ENCODE results near the gene NPEPL1. TPM values are rescaled to one million over a fixed set of nuclear protein-coding genes. Genes with fewer than 3 reads are reported as not detected.

NPEPL1 gene
- total RNA-seq, 1 experiment from 2014 or later, result 18.1 TPM

DNA sequence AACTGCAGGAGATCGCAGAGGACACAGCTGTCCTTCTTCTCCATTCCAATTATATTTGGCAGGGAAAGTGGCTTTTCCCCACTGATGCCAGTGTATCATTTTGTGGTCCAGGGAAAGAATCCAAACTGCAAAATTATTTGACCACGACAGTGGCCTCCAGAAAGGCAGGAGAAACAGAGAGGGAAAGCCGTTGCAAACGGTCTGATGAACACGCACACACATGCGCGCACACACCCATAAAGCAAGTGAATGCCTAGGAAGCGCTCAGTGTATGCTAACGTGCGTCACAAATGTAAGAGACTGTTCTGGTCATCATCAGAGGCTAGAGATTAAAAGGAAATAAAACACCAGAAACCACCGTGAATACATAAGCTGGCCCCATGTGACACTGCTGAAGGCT is 54.0 kb downstream of the NPEPL1 start:
- intact Hi-C loops (cut with micrococcal nuclease; ENCODE audit: unreplicated experiment), result no loop called here
- Mint-ChIP-seq H3K27me3 (ENCODE audit: unreplicated experiment) (peaks cover 100% of the 10 kb centered on the region), H3K4me1 (ENCODE audit: low read depth, unreplicated experiment) (no peaks in the 10 kb centered on the region), H3K4me3 (ENCODE audit: low read depth, unreplicated experiment) (no peak overlapping the region), H3K36me3 (ENCODE audit: insufficient read depth, unreplicated experiment) (no peaks in the 10 kb centered on the region), H3K27ac (ENCODE audit: unreplicated experiment) (no peak overlapping the region), H3K9me3 (ENCODE audit: low read depth, unreplicated experiment) (no peaks in the 10 kb centered on the region)
- no TSS peak for BruUV-seq (replicated peaks)
- CTCF ChIA-PET, result no interaction called here
- TF ChIP-seq CTCF (IDR thresholded peaks at IDR 0.05; ENCODE audit: unreplicated experiment), result no peak
- no peak for DNase-seq

- no peak overlapping the region for H3K27ac Mint-ChIP-seq (ENCODE audit: unreplicated experiment)
- no peaks in the 10 kb centered on the region for H3K36me3 Mint-ChIP-seq (ENCODE audit: insufficient read depth, unreplicated experiment)
- no peak for DNase-seq
- CTCF ChIA-PET, result no interaction called here
- intact Hi-C loops (cut with micrococcal nuclease; ENCODE audit: unreplicated experiment), result no loop called here
- no peaks in the 10 kb centered on the region for H3K9me3 Mint-ChIP-seq (ENCODE audit: low read depth, unreplicated experiment)
- no peak for TF ChIP-seq CTCF (IDR thresholded peaks at IDR 0.05; ENCODE audit: unreplicated experiment)
- H3K4me3 Mint-ChIP-seq (ENCODE audit: low read depth, unreplicated experiment), result no peak overlapping the region
- no TSS peak for BruUV-seq (replicated peaks)
- peaks cover 100% of the 10 kb centered on the region for H3K27me3 Mint-ChIP-seq (ENCODE audit: unreplicated experiment)
- no peaks in the 10 kb centered on the region for H3K4me1 Mint-ChIP-seq (ENCODE audit: low read depth, unreplicated experiment)
Observed at GRCh38 chr20:58747211-58747610, 54.6 kb downstream of the NPEPL1 start.

DNA sequence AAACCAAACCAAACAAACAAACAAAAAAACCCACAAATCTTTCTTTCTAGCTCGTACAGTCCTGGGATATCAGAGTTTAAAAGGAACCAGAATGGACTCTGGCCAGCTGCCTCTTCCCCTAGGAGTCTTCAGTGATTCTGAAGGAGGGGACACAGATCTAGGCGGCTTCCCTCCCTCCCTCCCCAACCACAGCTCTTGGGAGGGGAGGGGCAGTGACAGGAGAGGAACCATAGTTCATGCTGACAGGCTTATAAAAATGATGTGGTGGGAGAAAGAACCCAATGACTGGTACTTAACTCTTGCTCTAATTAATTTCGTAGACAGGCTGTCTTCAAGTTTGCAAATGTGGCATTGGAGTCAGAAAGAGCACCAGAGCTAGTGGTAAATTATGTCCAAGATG is 56.0 kb downstream of the NPEPL1 start:
- Mint-ChIP-seq H3K4me1 (ENCODE audit: low read depth, unreplicated experiment) (no peaks in the 10 kb centered on the region), H3K4me3 (ENCODE audit: low read depth, unreplicated experiment) (no peak overlapping the region), H3K9me3 (ENCODE audit: low read depth, unreplicated experiment) (no peaks in the 10 kb centered on the region), H3K27ac (ENCODE audit: unreplicated experiment) (no peak overlapping the region), H3K27me3 (ENCODE audit: unreplicated experiment) (peaks cover 100% of the 10 kb centered on the region), H3K36me3 (ENCODE audit: insufficient read depth, unreplicated experiment) (no peaks in the 10 kb centered on the region)
- TF ChIP-seq CTCF (IDR thresholded peaks at IDR 0.05; ENCODE audit: unreplicated experiment), result no peak
- no peak for DNase-seq
- intact Hi-C loops (cut with micrococcal nuclease; ENCODE audit: unreplicated experiment), result no loop called here
- CTCF ChIA-PET, result no interaction called here
- no TSS peak for BruUV-seq (replicated peaks)

DNA sequence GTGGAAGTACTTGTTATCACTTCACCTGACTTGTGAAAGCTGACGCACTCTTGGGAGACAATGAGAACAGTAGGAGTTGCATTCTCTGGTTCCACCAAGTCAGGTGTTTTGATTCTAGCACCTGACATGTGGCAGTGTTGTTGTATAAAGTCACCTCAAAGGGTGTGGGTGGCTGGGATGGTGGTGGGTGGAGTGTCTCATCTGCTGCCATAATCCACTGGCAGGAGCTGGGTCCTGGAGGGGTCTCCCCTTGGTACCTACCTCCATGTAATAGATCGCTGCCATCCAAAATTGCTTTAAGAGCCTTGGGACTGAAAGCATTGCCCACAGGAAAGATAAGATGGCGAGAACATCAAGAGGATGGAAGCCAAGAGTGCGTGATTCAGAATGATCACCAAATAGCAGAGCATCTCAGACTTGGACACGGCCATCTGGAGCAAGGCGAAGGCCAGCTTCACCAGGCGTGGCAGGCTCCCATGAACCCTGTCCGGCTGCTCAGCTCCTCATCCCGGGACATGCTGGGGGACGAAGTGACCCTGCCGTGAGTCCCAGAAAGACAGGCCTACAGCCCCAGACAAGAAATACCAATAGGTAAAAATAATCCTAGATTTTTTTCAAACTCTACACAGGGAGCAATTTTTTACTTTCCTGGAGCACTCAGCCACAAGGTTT is 56.6 kb downstream of the NPEPL1 start:
- H3K27me3 Mint-ChIP-seq (ENCODE audit: unreplicated experiment), result peaks cover 100% of the 10 kb centered on the region
- no TSS peak for BruUV-seq (replicated peaks)

More for the DNA sequence above, 56.6 kb downstream of the NPEPL1 start:
- no peak for TF ChIP-seq CTCF (IDR thresholded peaks at IDR 0.05; ENCODE audit: unreplicated experiment)
- Mint-ChIP-seq H3K4me1 (ENCODE audit: low read depth, unreplicated experiment) (no peaks in the 10 kb centered on the region), H3K9me3 (ENCODE audit: low read depth, unreplicated experiment) (no peaks in the 10 kb centered on the region), H3K27ac (ENCODE audit: unreplicated experiment) (no peak overlapping the region), H3K4me3 (ENCODE audit: low read depth, unreplicated experiment) (no peak overlapping the region), H3K36me3 (ENCODE audit: insufficient read depth, unreplicated experiment) (no peaks in the 10 kb centered on the region)
- intact Hi-C loops (cut with micrococcal nuclease; ENCODE audit: unreplicated experiment), result no loop called here
- CTCF ChIA-PET, result interaction anchor here (0.6 to 0.8 kb wide), 2 partner anchors 15 to 353 kb away, joined by 3 to 5 read pairs; no protein-coding TSS in a partner anchor
- no peak for DNase-seq

Measured in Calu3 (cell line).